ENCODE measurements around the gene CRACDL.

DNA sequence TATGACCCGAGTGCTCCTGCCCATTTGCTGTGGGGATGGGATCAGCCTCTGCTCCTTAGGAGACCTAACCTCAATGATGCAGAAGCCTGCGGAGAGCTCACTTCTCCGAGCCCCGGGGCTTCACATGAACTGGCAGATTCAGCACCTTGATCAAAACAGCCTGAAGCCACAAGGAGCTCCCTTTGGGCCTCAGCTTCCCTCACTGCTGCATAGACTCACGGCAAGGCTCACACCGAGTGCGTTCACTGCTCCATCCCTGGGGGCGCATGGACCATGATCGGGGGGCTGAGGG, 33.0 kb downstream of the CRACDL start:
- TF ChIP-seq HDGF (IDR thresholded peaks at IDR 0.05; ENCODE audit: borderline replicate concordance) (no peak), TARDBP (IDR thresholded peaks at IDR 0.05) (no peak), FOXM1 (IDR thresholded peaks at IDR 0.05; ENCODE audit: borderline replicate concordance) (no peak), SUZ12 (IDR thresholded peaks at IDR 0.05) (no peak), BHLHE40 (IDR thresholded peaks at IDR 0.05; ENCODE audit: borderline replicate concordance) (no peak), SP1 (IDR thresholded peaks at IDR 0.05) (no peak), ELF4 (IDR thresholded peaks at IDR 0.05) (no peak), ZNF384 (IDR thresholded peaks at IDR 0.05) (no peak), LEF1 (IDR thresholded peaks at IDR 0.05; ENCODE audit: borderline replicate concordance) (no peak), FOXA1 (IDR thresholded peaks at IDR 0.05) (no peak), FOXK2 (IDR thresholded peaks at IDR 0.05) (no peak), CTBP1 (IDR thresholded peaks at IDR 0.05; ENCODE audit: borderline replicate concordance) (no peak), ARNT (IDR thresholded peaks at IDR 0.05) (no peak)

Measured in HEK293T (cell line).